ENCODE results near the gene NOP53. TPM values are rescaled to one million over a fixed set of nuclear protein-coding genes. Genes with fewer than 3 reads are reported as not detected.

NOP53 gene
- polyA plus RNA-seq, 1 donor from 2014 or later, result 87.0 TPM

DNA sequence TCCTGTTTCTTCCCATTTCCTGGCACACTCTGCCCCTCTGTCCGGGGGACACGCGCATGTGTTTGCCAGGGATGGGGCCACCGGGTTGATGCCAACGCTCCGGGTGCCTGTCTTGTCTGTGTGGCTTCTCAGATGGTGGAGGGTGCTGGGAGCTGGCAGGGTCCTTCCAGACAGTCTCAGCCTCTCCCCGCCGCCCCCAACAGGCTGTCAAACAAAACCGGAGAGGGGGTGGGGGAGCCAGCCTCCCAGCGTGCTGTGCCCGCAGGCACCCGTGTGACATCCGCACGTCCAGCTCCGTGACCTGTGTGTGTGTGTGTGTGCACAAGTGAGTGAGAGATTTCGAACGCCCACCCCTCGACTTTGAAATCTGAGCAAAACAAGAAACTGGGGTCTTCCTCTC, 42.7 kb upstream of the NOP53 start:
- no peaks in the 10 kb centered on the region for H3K27me3 ChIP-seq (ENCODE audit: insufficient read depth, low read depth, low read length)
- no peaks in the 10 kb centered on the region for H3K9me2 ChIP-seq (ENCODE audit: insufficient read depth, low read length)
- H2AFZ ChIP-seq (ENCODE audit: low read depth, low read length), result no peak overlapping the region
- no peak overlapping the region for H3K27ac ChIP-seq (ENCODE audit: low read length)
- no peak overlapping the region for H3K4me2 ChIP-seq (ENCODE audit: low read length)
- no peaks in the 10 kb centered on the region for H3K36me3 ChIP-seq (ENCODE audit: insufficient read depth, low read length)
- no peaks in the 10 kb centered on the region for H3K9me3 ChIP-seq (ENCODE audit: low read length)
- H3K9ac ChIP-seq (ENCODE audit: low read length), result no peak overlapping the region
- H3K79me2 ChIP-seq (replicated peaks; ENCODE audit: insufficient read depth, low read length), result no peaks in the 10 kb centered on the region
- no peaks in the 10 kb centered on the region for H4K20me1 ChIP-seq (ENCODE audit: insufficient read depth)
- H3K4me3 ChIP-seq (ENCODE audit: low read length), result no peak overlapping the region
- TF ChIP-seq, protein P1, sequence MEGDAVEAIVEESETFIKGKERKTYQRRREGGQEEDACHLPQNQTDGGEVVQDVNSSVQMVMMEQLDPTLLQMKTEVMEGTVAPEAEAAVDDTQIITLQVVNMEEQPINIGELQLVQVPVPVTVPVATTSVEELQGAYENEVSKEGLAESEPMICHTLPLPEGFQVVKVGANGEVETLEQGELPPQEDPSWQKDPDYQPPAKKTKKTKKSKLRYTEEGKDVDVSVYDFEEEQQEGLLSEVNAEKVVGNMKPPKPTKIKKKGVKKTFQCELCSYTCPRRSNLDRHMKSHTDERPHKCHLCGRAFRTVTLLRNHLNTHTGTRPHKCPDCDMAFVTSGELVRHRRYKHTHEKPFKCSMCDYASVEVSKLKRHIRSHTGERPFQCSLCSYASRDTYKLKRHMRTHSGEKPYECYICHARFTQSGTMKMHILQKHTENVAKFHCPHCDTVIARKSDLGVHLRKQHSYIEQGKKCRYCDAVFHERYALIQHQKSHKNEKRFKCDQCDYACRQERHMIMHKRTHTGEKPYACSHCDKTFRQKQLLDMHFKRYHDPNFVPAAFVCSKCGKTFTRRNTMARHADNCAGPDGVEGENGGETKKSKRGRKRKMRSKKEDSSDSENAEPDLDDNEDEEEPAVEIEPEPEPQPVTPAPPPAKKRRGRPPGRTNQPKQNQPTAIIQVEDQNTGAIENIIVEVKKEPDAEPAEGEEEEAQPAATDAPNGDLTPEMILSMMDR (IDR thresholded peaks at IDR 0.05; ENCODE audit: poor library complexity, severe bottlenecking), result no peak
- TF ChIP-seq EP300 (conservative IDR thresholded peaks at IDR 0.05; ENCODE audit: poor library complexity, severe bottlenecking), result no peak
- no peak for TF ChIP-seq SMC3 (conservative IDR thresholded peaks at IDR 0.05; ENCODE audit: poor library complexity)
- TF ChIP-seq RAD21 (conservative IDR thresholded peaks at IDR 0.05), result no peak
- no peaks in the 10 kb centered on the region for H3F3A ChIP-seq (ENCODE audit: insufficient read depth, low read length, poor library complexity, severe bottlenecking)

DNA sequence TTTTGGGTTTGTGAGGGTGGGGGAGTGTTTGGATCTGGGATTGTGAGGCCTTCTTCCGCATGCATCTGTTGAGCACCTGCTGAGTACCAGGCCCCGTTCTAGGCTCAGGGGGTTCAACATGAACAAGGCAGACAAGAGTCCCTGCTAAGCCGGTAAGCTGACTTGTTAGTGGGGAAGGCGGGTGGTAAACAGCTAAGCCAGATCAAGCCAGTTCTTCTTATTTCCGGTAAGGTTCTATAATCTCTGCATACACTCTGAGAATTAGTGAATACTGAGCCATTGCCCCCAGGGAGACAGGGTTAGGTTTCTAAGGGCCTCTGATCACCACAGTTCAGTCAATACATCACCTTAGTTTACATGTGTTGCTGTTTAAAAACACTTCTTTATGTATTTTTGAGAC, 42.0 kb upstream of the NOP53 start:
- no peaks in the 10 kb centered on the region for H3F3A ChIP-seq (ENCODE audit: insufficient read depth, low read length, poor library complexity, severe bottlenecking)
- H3K36me3 ChIP-seq (ENCODE audit: insufficient read depth, low read length), result no peaks in the 10 kb centered on the region
- H3K4me3 ChIP-seq (ENCODE audit: low read length), result no peak overlapping the region
- H3K9me3 ChIP-seq (ENCODE audit: low read length), result no peaks in the 10 kb centered on the region
- no peak overlapping the region for H2AFZ ChIP-seq (ENCODE audit: low read depth, low read length)
- H3K9ac ChIP-seq (ENCODE audit: low read length), result no peak overlapping the region
- no peak overlapping the region for H3K4me2 ChIP-seq (ENCODE audit: low read length)
- H3K79me2 ChIP-seq (replicated peaks; ENCODE audit: insufficient read depth, low read length), result no peaks in the 10 kb centered on the region
- no peaks in the 10 kb centered on the region for H4K20me1 ChIP-seq (ENCODE audit: insufficient read depth)
- H3K9me2 ChIP-seq (ENCODE audit: insufficient read depth, low read length), result no peaks in the 10 kb centered on the region
- no peaks in the 10 kb centered on the region for H3K27me3 ChIP-seq (ENCODE audit: insufficient read depth, low read depth, low read length)
- H3K27ac ChIP-seq (ENCODE audit: low read length), result no peak overlapping the region
- TF ChIP-seq, protein P1 (IDR thresholded peaks at IDR 0.05; ENCODE audit: poor library complexity, severe bottlenecking), result no peak
- TF ChIP-seq POLR2AphosphoS5 (IDR thresholded peaks at IDR 0.05), result no peak
- no peak for TF ChIP-seq MXI1 (conservative IDR thresholded peaks at IDR 0.05; ENCODE audit: poor library complexity, severe bottlenecking)
- TF ChIP-seq, protein P2, sequence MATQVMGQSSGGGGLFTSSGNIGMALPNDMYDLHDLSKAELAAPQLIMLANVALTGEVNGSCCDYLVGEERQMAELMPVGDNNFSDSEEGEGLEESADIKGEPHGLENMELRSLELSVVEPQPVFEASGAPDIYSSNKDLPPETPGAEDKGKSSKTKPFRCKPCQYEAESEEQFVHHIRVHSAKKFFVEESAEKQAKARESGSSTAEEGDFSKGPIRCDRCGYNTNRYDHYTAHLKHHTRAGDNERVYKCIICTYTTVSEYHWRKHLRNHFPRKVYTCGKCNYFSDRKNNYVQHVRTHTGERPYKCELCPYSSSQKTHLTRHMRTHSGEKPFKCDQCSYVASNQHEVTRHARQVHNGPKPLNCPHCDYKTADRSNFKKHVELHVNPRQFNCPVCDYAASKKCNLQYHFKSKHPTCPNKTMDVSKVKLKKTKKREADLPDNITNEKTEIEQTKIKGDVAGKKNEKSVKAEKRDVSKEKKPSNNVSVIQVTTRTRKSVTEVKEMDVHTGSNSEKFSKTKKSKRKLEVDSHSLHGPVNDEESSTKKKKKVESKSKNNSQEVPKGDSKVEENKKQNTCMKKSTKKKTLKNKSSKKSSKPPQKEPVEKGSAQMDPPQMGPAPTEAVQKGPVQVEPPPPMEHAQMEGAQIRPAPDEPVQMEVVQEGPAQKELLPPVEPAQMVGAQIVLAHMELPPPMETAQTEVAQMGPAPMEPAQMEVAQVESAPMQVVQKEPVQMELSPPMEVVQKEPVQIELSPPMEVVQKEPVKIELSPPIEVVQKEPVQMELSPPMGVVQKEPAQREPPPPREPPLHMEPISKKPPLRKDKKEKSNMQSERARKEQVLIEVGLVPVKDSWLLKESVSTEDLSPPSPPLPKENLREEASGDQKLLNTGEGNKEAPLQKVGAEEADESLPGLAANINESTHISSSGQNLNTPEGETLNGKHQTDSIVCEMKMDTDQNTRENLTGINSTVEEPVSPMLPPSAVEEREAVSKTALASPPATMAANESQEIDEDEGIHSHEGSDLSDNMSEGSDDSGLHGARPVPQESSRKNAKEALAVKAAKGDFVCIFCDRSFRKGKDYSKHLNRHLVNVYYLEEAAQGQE (IDR thresholded peaks at IDR 0.05; ENCODE audit: borderline replicate concordance), result no peak
- no peak for TF ChIP-seq EZH2 (IDR thresholded peaks at IDR 0.05; ENCODE audit: borderline replicate concordance, insufficient read depth, low read length, poor library complexity, severe bottlenecking)
- no peak for TF ChIP-seq SMC3 (conservative IDR thresholded peaks at IDR 0.05; ENCODE audit: poor library complexity)
